ES-I3 (cell line): Measurements from ENCODE around the gene CEACAM16.
"Not testable (repeated sequence)": the region's sequence is repeated elsewhere in the genome, so short reads cannot be mapped to it uniquely, and the experiment has no call there.

Source experiments
- H3K36me3 ChIP-seq: 2 replicates; pipeline ENCODE4 v1.6.1; 2013; ENCODE audit warnings: mild to moderate bottlenecking, low read length, control low read depth, moderate library complexity; ENCODE audit not compliant: insufficient read depth
- H3K4me1 ChIP-seq: 2 replicates; pipeline ENCODE4 v1.6.1; 2013; ENCODE audit warnings: mild to moderate bottlenecking, control low read depth, low read length; ENCODE audit not compliant: insufficient read depth
- H3K9ac ChIP-seq: 2 replicates; pipeline ENCODE4 v1.6.1; 2013; ENCODE audit warnings: low read depth, mild to moderate bottlenecking, low read length, moderate library complexity
- H3K9me3 ChIP-seq: 2 replicates; pipeline ENCODE4 v1.6.1; 2013; ENCODE audit warnings: mild to moderate bottlenecking, low read length, moderate library complexity; ENCODE audit not compliant: control insufficient read depth, insufficient read depth

CEACAM16 gene

GRCh38 chr19:44720396-44720795 is 21.4 kb downstream of the CEACAM16 start:
- H3K36me3 ChIP-seq, H3K9ac ChIP-seq: not testable (repeated sequence)
- peaks cover 18% of the 10 kb centered on the region for H3K4me1 ChIP-seq

DNA sequence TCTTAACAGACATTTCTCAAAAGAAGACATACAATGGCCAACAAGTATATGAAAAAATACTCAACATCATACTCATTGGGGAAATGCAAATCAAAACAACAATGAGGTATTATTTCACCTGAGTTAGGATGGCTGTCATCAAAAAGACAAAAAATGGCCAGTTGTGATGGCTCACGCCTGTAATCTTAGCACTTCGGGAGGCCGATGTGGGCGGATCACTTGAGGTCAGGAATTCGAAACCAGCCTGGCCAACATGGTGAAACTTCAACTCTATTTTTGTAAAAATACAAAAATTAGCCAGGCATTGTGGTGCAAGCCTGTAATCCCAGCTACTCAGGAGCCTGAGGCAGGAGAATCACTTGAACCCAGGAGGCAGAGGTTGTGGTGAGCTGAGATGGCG is 22.0 kb downstream of the CEACAM16 start:
- Histone ChIP-seq H3K36me3 (no peaks in the 10 kb centered on the region), H3K9ac (no peak overlapping the region), H3K9me3 (no peaks in the 10 kb centered on the region), H3K4me1 (peaks cover 18% of the 10 kb centered on the region)

More at GRCh38 chr19:44720396-44720795, 21.4 kb downstream of the CEACAM16 start:
- H3K9me3 ChIP-seq, result not testable (repeated sequence)

- not testable (repeated sequence) for H3K36me3 ChIP-seq, H3K9me3 ChIP-seq, H3K9ac ChIP-seq
- peaks cover 18% of the 10 kb centered on the region for H3K4me1 ChIP-seq
Observed at GRCh38 chr19:44721369-44721768, 22.4 kb downstream of the CEACAM16 start.

DNA sequence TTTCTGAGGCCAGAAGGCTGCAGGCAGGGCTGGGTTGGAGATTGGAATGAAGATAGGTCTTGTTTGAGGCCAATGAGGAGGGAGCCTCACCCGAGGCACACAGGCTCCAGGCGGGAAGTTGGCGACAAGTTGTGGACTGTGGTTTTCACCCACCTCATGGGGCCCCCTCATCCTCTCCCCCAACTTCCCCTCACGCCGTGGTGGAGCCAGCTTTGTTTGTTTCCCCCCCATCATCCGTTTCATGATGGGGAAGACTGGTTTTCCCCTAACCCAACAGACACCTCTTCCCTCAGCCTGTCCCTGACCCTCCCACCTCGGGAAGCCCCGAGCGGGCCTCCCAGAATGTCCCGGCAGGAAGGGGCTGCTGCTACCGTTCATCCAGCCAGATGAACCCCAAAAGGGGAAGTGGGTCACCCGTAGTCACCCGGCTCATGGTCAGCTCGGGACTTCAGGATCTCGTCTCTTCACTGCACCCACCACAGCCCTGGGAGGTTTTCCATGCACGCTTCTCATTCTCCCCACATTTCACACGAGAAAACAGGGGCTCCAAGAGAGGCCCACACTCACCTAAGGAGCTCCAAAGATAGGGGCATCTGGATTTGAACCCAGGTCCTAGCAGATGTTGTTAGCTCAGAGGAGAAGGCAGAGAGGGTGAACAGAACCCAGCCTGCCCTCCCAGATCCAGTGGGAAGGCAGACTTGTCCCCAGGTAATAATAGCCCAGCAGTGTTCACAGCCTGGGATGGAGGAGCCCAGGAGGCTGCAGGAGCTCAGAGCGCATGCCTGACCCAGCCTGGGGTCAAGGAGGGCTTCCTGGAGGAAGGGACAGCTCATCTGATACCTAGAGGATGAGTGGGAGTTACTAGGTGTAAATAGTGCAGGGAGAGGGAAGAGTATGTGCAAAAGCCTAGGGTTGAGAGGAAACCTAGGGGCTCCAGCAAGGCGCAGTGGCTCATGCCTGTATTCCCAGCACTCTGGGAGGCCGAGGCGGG is 23.5 kb downstream of the CEACAM16 start:
- no peaks in the 10 kb centered on the region for H3K36me3 ChIP-seq
- no peak overlapping the region for H3K9ac ChIP-seq
- peaks cover 18% of the 10 kb centered on the region for H3K4me1 ChIP-seq

DNA sequence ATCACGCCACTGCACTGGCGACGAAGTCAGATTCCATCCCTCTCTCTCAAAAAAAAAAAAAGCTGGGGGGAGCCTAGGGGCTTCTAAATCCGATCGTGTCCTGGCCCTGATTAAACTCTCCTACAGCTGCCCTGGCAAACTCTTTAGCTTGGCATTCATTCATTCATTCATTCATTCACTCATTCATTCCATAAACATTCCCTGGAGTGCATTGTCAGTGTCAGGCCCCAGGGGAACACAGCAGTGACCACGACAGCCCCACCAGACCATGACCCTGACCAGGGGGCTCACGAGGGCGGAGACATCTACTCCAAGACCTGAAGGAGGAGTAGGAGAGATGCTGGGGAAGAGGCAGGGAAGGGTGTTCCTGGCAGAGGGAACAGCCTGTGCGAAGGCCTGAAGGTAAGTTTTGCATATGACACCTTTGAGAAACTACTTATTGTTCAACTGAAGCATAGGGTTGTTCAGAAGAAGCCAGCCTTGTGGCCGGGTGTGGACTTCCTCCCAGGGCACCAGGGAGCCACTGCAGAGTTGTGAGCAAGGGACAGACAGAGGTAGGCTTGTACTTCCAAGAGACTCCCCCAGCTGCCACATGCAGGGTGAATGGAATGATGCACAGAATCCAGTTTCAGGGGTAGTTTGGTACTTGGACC is 24.5 kb downstream of the CEACAM16 start:
- Histone ChIP-seq H3K36me3 (no peaks in the 10 kb centered on the region), H3K9me3 (no peaks in the 10 kb centered on the region), H3K4me1 (peaks cover 13% of the 10 kb centered on the region), H3K9ac (no peak overlapping the region)

More for the DNA sequence above, 23.5 kb downstream of the CEACAM16 start:
- H3K9me3 ChIP-seq, result no peaks in the 10 kb centered on the region

DNA sequence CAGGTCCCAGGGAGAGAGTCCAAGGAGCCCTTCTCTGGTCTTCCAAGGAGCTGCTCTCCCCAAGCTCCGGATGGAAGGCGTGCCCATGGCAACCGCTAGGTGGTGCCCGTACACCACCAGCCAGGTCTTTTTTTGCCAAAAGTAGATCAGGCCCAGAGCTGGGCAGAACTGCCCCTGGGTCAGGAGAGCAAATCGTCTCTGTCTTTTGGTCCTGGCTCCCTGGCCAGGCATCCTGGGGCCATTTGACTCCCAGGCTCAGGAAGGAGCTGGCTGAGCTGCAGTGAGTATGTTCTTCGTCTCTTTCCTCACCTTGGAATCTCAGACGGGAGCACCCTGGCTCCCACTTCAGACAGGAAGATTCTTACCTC is 25.0 kb downstream of the CEACAM16 start:
- Histone ChIP-seq H3K9me3 (no peaks in the 10 kb centered on the region), H3K4me1 (peaks cover 11% of the 10 kb centered on the region), H3K36me3 (no peaks in the 10 kb centered on the region), H3K9ac (no peak overlapping the region)

GRCh38 chr19:44725251-44725650 is 26.3 kb downstream of the CEACAM16 start:
- Histone ChIP-seq H3K9ac (no peak overlapping the region), H3K4me1 (peaks cover 8% of the 10 kb centered on the region), H3K36me3 (no peaks in the 10 kb centered on the region), H3K9me3 (no peaks in the 10 kb centered on the region)

- H3K4me1 ChIP-seq, result peaks cover 6% of the 10 kb centered on the region
- H3K36me3 ChIP-seq, result no peaks in the 10 kb centered on the region
- H3K9ac ChIP-seq, result no peak overlapping the region
- no peaks in the 10 kb centered on the region for H3K9me3 ChIP-seq
Observed at GRCh38 chr19:44725684-44726083, 26.7 kb downstream of the CEACAM16 start.

DNA sequence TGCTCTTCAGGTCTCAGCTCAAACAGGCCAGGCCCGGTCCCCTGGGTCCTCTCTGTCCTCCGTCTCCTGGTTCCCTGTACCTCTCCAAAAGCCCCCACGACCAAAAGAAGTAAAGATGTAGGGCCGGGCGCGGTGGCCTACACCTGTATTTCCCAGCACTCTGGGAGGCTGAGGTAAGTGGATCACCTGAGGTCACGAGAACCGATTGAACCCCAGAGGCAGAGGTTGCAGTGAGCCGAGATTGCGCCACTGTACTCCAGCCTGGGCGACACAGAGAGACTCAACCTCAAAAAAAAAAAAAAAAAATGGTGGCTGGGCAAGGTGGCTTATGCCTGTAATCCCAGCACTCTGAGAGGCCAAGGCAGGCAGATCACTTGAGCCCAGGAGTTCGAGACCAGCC is 27.5 kb downstream of the CEACAM16 start:
- H3K4me1 ChIP-seq, result peaks cover 2% of the 10 kb centered on the region; the same call in 1 of the 2 replicates

GRCh38 chr19:44728178-44728577 is 29.2 kb downstream of the CEACAM16 start:
- no peak overlapping the region for H3K9ac ChIP-seq
- H3K36me3 ChIP-seq, result no peaks in the 10 kb centered on the region
- no peaks in the 10 kb centered on the region for H3K9me3 ChIP-seq
- no peaks in the 10 kb centered on the region; the same call in 1 of the 2 replicates for H3K4me1 ChIP-seq

More for the DNA sequence above, 27.5 kb downstream of the CEACAM16 start:
- no peaks in the 10 kb centered on the region for H3K36me3 ChIP-seq
- no peaks in the 10 kb centered on the region for H3K9me3 ChIP-seq
- H3K9ac ChIP-seq, result no peak overlapping the region

- H3K9ac ChIP-seq, result no peak overlapping the region
- no peaks in the 10 kb centered on the region for H3K9me3 ChIP-seq
- no peaks in the 10 kb centered on the region for H3K36me3 ChIP-seq
- no peaks in the 10 kb centered on the region; the same call in 1 of the 2 replicates for H3K4me1 ChIP-seq
Observed at GRCh38 chr19:44729516-44730033, 30.6 kb downstream of the CEACAM16 start.

DNA sequence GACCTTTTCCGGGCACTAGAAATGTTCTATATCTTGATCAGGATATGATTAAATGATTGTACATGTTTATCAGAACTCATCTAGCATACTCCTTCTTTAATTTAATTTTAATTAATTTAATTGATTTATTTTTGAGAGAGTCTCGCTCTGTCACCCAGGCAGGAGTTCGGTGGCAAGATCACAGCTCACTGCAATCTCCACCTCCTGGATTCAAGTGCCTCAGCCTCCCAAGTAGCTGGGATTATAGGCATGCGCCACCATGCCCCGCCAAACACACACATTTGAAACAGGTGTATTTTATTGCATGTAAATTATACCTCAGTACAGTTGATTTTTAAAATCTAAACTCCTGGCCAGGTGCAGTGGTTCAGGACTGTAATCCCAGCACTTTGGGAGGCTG is 32.1 kb downstream of the CEACAM16 start:
- H3K9me3 ChIP-seq, result no peaks in the 10 kb centered on the region
- H3K36me3 ChIP-seq, result no peaks in the 10 kb centered on the region
- no peak overlapping the region for H3K9ac ChIP-seq

DNA sequence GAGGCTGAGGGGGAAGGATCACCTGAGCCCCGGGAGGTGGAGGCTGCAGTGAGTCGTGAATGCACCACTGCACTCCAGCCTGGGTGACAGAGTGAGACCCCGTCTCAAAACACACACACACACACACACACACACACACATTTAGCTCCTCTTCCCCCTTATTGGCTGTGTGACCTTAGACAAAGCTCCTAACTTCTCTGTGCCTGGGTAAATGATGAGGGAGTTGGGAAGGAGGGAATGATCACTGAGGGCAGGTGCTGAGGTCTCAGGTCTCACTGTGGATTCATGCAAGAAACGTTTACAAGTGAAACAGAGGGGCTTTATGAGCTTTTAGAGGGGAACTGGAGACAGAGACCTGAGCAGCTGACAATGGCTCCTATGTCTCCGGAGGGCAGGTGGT is 32.7 kb downstream of the CEACAM16 start:
- Histone ChIP-seq H3K36me3 (no peaks in the 10 kb centered on the region), H3K9me3 (no peaks in the 10 kb centered on the region), H3K9ac (no peak overlapping the region), H3K4me1 (no peaks in the 10 kb centered on the region)

More for the DNA sequence above, 32.1 kb downstream of the CEACAM16 start:
- no peaks in the 10 kb centered on the region for H3K4me1 ChIP-seq

DNA sequence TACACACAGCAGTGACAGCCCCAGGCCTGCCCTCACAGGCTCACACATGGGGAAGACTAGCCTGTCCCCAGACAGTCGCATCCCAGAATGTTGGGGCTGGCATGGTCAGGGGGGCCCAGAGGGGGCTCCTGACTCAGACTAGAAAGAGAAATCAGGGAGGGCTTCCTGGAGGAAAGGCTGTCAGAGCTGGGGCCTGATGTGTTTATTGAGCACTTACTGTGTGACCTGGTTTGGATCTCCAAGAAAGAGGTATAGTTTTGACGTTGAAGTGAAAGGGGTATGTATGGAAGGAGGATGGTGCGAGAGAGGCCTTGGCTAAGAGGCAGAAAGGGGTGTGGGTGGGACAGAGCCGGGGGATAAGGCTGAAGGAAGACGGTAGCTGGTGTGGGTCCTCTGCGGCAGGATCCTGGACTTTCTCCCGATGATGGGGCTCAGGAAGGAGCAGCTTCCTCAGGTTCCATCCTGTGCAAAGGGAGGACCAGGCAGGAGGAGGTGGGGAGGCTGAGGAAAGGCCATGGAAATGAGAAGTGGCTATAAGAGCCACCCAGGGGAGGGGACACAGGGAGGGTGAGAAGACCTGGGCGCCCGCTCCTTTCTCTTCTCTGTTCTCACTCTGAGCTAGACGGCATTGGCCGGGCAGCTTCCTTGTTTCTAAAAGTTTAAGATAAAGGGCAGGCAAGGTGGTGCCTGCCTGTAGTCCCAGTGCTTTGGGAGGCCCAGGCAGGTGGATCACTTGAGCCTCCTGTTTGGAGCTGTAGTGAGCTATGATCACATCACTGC is 33.5 kb downstream of the CEACAM16 start:
- Histone ChIP-seq H3K4me1 (no peaks in the 10 kb centered on the region; the same call in 1 of the 2 replicates), H3K36me3 (no peaks in the 10 kb centered on the region), H3K9ac (no peak overlapping the region)

More for the DNA sequence above, 33.5 kb downstream of the CEACAM16 start:
- H3K9me3 ChIP-seq, result no peaks in the 10 kb centered on the region
